GM18861 (cell line): ENCODE measurements around the gene CEBPG.

Source experiments
- ATAC-seq: cut with Tn5 transposase; IDR thresholded peaks from one replicate; pipeline ENCODE4 v1.9.1; 2021; ENCODE audit not compliant: unreplicated experiment

CEBPG gene

DNA sequence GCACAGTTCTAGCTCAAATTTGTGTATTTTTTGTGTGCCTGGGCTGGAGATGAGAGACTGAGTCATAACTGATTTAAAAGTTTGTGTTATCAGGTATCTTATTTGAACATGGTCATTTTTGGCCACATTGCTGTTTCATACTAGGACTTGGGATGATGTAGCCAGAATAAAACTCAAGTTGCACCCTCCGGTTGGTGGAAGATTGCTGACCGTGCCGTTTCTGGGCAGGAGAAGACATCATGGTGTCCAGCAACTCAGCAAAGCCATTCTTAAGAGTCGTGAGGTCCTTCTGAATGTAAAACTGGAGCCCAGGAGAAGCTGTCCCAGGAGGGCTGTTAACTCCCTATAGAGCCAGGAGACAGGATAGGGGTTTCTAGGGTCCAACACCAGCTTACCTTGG lies 7.6 kb downstream of the CEBPG start:
- no peak for ATAC-seq

DNA sequence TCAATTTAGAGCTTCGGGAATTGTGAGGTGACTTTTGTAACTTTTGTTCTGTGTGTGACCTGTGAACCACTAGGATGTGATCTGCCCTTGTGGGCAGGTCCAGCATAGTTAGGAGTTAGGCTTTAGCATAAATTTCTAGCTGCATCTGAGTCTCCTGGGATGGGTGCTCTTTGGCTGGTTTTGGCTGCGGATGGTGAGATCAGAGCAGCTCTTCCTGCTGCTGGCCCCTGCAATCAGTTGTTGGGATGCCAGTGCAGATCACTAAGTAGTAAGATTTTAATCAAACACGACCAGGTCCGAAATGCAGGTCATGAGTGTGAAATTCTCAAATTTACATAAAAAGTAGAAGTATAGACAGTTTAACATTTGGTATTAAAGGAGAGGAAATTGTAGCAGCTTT lies 8.5 kb downstream of the CEBPG start:
- no peak for ATAC-seq

DNA sequence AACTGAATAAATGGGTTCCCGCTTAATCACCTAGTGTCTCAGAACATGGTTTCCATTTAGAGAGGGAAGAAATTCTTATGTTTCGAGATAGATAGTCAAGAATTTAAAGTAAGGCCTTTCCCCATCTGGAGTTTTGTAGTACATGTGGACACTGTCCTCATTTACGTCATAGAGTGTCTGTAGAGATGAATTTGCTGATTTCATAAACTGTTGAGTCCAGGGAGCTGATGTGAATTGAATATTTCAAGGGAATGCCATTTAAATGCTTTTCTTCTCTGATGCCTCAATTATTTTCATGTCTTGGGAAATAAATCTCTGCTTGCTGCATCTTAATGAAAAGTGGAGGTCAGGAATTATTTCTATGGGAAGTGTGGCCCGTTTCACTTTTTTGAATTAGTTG lies 9.5 kb downstream of the CEBPG start:
- ATAC-seq, result no peak

DNA sequence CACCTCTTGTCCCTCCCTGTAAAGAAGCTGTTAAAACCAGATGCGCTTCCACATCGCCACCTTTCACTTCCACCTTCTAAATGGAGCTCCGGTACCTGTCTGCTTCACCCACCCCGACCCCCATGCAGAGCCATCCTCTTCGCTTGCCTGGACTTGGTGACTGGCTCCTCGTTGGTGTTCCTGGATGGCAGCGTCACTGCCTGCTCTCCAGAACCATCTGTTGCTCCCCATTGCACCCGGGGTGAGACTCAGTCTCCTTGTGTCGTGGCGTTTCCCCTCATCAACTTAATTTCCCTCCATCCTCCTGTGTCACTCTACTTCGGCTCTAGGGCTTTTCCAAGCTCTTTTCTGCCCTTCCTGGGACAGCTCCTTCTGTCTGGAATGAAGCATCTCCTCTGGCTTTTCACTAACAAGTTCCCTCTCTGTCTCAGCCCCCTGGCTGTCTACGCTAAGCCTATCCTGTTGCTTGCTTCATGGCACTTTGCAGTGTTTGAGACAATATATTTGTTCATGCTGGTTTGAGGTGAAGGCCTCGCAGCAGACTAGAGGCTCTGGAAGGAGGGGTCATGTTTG lies 10.3 kb downstream of the CEBPG start:
- no peak for ATAC-seq

DNA sequence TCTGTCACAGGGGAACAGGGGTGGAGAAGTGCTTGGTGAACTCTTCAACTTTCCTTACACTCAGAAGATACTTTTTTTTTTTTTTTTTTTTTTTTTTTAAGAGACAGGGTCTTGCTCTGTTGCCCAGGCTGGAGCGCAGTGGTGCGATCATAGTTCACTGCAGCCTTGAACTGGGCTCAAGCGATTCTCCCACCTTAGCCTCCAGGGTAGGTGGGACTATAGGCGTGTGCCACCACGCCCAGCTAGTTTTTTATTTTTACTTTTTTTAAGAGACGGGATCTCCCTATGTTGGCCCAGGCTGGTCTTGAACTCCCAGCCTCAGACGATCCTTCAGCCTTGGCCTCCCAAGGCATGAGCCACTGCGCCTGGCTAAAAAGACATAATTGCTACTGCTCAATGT lies 11.5 kb downstream of the CEBPG start:
- ATAC-seq, result no peak

DNA sequence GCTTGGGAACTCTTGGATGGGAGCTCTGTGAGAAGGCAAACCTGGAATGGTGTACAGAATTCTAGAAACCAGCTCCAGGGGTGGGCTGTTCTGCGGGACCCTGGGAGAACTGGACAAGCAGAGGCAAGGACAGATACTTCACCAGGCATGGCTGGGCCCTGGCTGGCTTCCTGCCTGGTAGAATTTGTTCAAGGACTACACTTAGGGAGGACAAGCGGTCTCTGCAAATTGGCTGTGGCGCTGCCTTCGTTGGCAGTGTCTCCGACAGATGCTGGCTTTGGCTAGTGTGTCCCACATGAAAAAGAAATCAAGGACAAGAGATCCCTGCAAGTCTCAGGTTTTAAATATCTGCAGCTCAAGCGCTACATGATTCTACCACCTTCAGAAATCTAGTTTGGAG lies 12.4 kb downstream of the CEBPG start:
- ATAC-seq, result no peak

DNA sequence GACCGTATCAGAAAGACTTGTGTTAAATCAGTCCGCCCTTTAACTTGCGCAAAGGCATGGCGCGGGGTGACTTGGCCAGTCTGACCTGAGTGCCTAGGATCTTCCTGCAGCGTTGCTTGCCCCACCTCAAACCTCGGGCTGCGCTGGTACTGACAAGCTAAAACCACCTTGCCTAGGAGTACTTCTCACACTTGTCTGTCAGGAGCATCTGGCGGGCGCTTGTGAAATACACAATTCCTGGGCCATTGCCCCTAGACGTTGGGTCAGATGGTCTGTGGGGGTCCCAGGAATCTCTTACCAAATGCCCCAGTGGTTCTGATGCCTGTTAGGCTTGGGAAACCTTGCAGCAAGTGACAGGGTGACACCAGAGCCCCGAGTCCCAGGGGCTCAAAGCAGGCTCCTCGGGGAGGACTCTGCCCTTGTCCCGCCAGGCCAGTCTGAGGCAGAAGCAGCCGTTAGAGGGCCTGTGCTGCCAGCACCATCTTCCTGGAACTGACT lies 12.9 kb downstream of the CEBPG start:
- ATAC-seq, result no peak

DNA sequence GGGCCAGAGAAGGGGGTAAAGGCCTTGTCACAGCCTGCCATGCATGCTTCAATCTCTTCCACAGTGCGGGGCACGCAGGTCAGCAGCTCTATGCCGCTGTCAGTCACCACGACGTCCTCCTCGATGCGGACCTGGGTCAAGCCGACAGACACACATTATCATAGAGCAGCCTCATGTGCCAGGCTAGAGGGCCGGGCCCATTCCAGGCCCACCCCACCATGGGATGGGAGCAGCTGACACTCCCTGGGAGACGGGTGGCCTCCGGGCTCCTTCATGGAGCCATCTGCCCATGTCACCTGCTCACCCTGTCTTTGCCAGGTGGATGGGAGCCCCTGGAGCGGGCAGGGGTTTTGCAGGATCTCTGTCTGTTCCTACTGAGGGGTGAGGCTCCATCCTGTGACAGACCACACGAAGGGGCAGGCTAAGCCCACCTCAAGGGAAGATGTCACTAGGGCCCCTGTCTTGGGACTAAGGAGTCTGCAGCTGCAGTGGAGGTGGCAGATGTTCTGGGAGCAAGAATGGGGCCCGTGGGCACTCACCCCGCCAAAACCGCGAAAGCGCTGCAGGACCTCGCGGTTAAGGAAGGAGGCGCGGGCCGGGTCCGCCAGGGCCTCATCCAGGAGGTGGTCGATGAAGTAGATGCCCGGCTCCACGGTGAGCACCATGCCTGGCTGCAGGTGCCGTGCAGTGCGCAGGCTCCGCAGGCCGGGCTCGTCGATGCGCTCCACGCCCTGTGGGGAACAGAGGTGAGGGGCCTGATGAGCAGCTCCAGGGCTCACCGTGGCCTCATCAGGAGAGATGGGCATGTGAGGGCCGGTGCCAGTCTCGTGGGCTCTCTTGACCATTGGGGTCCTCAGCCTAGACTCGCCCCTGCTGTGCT lies 14.1 kb downstream of the CEBPG start:
- no peak for ATAC-seq

DNA sequence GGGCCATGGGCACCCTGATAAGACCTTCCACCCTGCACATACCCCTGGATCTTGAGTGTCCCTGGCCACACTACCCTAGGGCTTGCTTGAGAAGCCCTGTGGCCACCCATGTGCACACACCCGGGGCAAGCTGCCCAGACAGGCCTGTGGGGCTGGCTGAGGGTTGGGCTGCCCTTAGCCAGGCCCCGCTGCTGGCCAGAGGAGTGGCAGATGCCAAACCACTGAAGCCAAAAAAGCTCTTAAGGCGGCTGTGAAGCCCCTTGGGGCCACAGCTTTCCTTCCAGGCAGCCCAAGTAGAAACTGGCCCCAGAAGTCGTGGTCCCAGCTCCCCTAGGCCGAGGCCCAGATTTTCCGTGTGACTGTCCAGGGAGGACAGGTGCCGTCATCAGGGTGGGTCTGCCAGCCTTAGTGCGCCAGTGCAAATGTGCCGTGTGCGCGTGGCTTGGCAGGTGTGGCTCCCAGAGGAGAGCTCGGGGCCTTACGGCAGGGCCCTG lies 14.8 kb downstream of the CEBPG start:
- no peak for ATAC-seq

DNA sequence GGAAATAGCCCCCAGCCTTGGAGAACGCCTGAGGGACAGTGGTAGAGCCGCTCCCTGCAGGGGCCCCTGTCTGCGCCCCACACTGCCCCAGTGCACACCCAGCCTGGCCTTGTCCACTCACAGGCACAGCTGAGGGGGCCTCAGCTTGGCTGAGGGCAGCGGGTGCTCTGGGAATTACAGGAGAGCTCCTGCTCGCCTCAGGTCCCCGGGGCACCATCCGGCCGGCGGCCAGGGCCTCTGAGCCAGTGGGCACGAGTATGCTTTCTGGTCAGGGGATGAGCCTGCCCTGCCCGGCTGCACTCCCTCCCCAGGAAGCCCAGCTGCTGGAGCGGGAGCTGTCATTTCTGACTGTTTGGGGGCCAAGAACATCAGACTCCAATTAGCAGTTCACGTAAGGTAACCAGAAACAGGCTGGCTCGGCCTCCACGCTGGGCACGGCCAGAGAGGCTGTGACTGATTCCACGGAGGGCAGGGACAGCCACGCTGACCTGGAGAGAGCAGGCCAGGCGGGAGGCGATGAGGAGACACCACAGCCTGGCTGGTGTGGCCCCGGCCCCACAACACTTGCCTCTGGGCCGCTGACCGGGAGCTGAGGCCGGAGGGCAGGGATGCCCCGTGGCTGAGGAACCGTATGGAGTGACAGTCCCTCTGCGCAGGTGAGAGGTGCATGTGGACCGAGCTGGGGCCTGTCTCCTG lies 15.4 kb downstream of the CEBPG start:
- no peak for ATAC-seq

DNA sequence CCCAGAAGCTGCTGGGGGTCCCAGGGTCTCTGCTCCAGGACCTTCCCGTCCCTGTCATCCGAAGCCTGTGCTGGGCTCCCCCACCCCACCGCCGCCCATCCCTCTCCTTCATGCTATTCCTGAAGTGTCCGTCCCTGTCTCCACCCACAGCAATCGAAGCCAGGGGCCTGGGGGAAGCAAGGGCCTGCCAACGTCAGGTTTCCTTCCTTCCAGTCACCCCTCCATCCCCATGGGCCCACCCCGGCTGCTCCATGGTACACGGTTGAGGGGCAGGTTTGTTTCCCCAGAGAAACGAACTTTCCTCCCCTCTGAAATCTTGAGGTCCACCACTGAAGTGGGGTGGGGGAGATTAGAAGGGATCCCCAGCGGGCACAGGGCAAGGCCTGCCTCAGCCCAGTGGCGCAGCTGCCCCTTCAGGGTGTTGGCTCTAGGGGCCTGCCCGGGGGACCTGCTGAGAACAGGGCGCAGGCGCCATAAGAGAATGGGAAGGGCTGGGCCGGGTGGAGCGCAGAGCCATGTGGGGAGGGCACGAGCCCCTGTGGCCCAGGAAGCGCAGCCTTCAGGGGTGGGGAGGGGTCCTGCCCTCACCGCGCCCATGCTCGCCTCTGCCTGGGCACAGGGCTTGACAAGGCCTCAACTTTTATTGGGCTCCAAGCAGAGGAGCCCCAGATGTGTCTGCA lies 16.1 kb downstream of the CEBPG start:
- no peak for ATAC-seq

DNA sequence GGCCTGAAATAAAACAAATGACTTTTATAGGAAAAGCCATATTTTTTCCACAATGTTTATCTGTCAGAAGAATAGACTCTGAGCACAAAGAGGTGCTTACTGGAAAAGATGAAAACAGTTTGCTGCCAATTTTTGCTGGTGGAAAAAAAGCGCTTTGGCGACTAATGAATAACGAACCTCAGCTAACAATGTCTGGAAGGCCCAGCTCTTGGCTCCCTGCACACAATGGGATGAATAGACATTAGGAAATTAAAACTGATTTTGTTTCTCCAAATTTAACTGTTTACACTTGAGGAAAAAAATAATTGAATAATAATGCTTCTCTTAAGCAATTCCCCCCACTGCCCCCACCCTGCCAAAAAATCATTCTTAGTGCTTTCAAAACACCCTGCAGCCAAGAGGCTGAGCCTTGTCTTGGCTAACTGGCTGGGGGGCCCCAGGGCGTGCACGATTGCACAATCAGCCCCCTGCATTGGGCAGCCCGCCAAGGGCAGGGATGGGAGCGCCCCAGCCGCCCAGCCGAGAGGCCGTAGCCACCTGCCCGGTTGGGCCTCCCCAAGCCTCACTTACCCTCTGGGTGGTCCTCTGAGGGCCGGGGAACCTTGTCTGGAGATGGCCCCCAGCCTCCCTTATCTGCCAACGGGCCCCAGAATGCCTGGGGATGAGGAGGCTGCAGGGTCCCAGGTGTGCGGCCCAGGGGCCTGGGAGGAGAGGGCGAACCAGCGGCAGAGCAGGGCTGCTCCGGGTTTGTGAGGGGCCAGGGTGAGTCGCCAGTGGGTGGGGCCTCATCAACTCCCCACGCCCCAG lies 16.8 kb downstream of the CEBPG start:
- no peak for ATAC-seq

DNA sequence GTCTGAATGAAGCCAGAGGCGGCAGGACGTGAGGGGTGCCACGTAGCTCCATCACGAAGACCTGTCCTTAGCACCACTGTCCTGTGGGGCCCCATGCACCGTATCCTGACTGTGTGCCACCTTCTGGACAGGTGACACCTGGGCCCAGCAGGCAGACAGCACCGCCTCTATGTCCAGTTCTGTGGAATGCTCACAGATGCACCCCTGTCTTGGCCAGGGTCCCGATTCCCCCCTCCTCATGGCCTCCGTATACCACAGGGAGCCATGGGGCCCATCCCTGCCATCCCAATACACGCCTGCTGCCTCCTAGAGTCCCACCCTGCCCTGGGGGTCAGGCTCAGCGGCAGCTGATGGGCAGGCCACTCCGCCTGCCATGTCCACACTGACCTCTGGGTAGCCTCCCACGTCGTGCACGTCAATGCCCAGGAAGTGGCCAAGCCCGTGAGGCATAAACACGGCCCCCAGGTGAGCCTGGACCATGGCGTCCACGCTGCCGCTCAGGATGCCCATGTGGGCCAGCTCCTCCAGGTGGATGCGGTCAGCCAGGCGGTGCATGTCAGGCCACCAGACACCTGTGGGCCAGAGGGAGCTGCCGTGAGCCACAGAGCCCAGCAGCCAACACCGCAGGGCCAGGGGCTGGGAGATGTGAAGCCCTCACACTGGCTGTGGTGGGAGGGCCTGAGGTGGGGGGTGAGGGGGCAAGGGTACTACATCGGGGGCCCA lies 17.6 kb downstream of the CEBPG start:
- ATAC-seq, result no peak

DNA sequence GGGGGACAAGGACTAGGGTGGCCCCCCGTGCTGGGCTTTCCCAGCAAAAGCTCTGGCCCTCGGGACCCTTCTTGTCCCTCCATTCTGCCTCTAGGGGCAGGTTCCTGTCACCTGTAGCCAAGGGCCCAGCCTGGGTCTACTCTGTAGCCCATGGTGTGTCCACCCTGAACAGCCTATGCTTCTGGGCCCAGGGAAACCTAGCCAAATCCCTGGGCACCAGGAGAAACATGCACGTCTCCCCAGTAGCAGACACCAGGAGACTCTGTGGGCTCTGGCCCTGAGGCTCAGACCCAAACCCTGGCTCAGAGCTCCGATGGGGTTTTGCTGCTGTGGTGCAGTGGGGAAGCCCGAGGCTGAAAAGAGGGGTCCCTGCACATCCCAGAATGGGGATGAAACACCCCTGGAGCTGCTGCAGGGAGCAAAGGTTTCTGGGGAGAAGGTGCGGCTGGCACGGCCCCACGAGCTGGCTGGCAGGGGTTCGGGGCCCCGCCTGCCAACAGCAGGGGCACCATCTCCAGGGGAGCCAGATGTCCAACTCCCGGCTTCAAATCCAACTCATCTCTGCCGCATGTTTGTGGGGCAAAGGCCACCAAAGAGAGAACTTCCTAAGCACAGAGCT lies 18.2 kb downstream of the CEBPG start:
- ATAC-seq, result no peak

DNA sequence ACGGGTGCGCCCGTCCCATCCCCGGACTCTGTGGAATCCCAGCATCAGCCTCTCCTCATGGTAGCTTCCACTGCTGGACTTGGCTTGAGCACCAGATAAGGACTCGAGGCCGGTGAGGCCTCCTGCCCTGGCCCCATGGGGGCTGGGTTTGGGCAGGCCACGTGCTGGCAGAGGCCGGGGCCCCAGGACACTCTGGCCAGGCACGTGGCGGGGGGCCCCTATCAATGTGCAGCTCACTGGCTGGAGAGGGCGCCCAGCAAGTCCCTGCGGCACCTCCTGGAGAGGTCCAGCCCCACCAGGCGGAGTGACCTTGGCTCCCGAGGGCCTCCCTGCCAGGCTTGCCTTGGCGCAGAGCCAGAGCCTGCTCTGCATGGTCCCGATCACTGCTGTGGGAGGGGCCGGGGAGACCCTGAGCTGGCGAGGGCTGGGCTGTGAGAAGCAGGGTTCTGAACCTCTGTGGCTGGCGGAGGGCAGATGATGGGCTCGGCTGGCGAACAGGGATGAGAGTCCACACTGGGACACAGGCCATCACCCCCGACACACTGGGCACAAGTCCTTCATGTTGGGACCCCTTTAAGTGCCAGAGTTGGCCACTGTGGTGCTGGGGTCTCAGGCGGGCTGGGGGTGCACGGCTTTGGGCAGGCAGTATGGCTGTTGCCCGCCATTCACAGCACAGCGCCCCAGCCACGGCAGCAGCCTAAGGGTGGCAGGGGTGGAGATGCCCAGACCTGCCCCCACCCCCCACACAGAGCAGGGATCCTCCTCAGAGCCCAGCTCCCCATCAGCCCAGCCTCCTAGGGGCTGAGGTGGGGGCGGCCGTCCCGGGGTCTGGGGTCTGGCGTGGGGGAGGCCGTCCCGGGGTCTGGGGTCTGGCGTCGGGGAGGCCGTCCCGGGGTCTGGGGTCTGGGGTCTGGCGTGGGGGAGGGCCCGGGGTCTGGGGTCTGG lies 19.1 kb downstream of the CEBPG start:
- ATAC-seq, result no peak

DNA sequence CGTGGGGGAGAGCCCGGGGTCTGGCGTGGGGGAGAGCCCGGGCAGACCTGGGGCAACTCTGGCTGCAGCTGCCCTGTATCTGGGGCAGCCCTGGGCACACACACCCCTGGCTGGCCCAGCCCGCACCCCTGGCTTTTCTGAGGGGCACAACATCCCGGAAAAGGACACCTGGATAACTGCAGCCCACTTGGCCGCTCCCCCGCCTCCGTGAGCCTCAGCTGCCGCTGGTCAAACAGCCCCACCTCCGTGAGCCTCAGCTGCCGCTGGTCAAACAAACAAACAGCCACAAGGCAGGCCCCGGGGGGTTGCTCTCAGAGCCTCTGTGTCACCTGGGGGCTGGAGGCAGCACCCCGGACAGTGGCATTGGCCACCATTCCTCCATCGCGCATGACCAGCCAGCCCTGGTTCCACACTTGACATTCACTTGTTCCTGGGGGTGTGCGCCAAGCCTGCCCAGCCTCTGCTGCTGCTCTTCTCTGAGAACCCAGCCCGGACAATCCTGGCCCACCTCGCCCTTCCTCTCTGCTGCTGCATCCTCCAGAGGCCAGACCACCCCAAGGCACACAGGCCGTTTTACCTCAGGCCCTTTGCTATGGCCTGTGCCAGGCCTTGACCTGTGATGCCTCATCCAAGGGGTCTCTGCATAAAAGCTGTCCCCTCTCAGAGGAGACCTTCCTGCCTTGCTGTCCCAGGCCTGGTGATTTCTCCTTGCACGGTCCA lies 19.9 kb downstream of the CEBPG start:
- no peak for ATAC-seq

DNA sequence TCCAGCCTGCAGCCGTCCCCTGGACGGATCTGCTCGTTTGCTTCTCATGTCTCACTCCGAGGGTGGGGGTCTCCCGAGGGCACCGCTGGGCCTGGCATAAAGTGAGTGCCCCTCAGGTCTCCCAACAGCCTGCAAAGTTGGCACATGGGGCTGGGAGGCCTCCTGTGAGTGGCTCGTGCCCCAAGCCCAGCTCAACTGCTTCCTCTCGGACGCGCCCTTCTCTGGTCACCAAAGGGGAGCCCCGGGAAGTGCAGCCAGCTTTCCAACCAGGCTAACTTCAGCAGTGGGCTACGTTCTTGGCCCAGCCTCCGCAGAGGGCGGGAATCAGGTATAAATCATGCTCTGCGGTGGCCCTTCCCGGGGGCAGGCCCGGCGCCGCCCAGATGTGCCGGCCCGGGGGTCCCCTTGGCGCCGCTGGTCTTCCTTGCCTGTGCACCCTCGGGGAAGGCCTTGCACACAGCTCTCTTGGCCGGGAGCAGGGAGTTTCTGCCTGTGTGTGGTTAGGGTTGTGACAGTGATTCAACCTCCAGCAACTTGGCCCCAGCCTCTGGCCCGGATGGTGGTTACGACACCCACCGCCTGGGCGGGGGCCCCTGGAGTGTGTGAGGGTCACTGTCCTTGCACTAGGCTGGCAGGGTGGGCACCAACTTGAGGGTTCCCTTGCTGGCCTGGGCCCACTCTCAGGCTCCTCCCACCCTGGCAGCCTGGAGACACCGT lies 20.7 kb downstream of the CEBPG start:
- ATAC-seq, result no peak
